Measurements from ENCODE around the gene PLCB1.

GRCh38 chr20:8424010-8424409 lies 291.9 kb downstream of the PLCB1 start:
- TF ChIP-seq, protein P1, sequence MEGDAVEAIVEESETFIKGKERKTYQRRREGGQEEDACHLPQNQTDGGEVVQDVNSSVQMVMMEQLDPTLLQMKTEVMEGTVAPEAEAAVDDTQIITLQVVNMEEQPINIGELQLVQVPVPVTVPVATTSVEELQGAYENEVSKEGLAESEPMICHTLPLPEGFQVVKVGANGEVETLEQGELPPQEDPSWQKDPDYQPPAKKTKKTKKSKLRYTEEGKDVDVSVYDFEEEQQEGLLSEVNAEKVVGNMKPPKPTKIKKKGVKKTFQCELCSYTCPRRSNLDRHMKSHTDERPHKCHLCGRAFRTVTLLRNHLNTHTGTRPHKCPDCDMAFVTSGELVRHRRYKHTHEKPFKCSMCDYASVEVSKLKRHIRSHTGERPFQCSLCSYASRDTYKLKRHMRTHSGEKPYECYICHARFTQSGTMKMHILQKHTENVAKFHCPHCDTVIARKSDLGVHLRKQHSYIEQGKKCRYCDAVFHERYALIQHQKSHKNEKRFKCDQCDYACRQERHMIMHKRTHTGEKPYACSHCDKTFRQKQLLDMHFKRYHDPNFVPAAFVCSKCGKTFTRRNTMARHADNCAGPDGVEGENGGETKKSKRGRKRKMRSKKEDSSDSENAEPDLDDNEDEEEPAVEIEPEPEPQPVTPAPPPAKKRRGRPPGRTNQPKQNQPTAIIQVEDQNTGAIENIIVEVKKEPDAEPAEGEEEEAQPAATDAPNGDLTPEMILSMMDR (conservative IDR thresholded peaks at IDR 0.05): no peak
- TF ChIP-seq ZFX (IDR thresholded peaks at IDR 0.05): no peak
